Suprapubic skin (tissue), 4 donors: Measurements from ENCODE around the gene GSC. TPM values are rescaled to one million over a fixed set of nuclear protein-coding genes. Genes with fewer than 3 reads are reported as not detected.
"Not testable (repeated sequence)": the region's sequence is repeated elsewhere in the genome, so short reads cannot be mapped to it uniquely, and the experiment has no call there.

Experiments used
- DNase-seq, 2 donors: peaks; one replicate each; pipeline ENCODE4 v3.0.0-alpha.2; 2019; ENCODE audit warnings: low spot score in 2 of 2
- H3K27ac ChIP-seq: fragments of 200-600 bp; sonication (generic); one replicate; pipeline ENCODE4 v1.5.1; 2019
- H3K27me3 ChIP-seq: fragments of 200-600 bp; sonication (generic); one replicate; pipeline ENCODE4 v1.5.1; 2019
- H3K36me3 ChIP-seq: fragments of 200-600 bp; sonication (generic); one replicate; pipeline ENCODE4 v1.5.1; 2019
- H3K4me1 ChIP-seq: fragments of 200-600 bp; sonication (generic); one replicate; pipeline ENCODE4 v1.5.1; 2019
- H3K4me3 ChIP-seq: fragments of 200-600 bp; sonication (generic); one replicate; pipeline ENCODE4 v1.5.1; 2019; ENCODE audit warnings: mild to moderate bottlenecking
- H3K9me3 ChIP-seq: fragments of 200-600 bp; sonication (generic); one replicate; pipeline ENCODE4 v1.5.1; 2019
- CTCF ChIP-seq, 2 donors: fragments of 200-600 bp in 1 of 2; fragments of 450-650 bp in 1 of 2; sonication (generic) in 1 of 2; IDR thresholded peaks; one replicate each; pipeline ENCODE4 v1.5.1; 2016 to 2019; ENCODE audit warnings: antibody characterized with exemption in 2 of 2, mild to moderate bottlenecking in 1 of 2, moderate library complexity in 1 of 2
- EP300 ChIP-seq: sonication (generic); formaldehyde crosslinking; IDR thresholded peaks from one replicate; pipeline ENCODE4 v1.6.1; 2017; ENCODE audit warnings: antibody characterized with exemption
- POLR2A ChIP-seq, 2 donors: fragments of 450-650 bp; IDR thresholded peaks; one replicate each; pipeline ENCODE4 v1.6.1; 2017; ENCODE audit warnings: antibody characterized with exemption in 2 of 2, mild to moderate bottlenecking in 2 of 2, moderate library complexity in 2 of 2
- POLR2AphosphoS5 ChIP-seq, 3 donors: sonication (generic); formaldehyde crosslinking; IDR thresholded peaks; one replicate each; pipeline ENCODE4 v1.6.1; 2017; ENCODE audit warnings: antibody characterized with exemption in 3 of 3
- WGBS: methylation state at CpG from one replicate; pipeline ENCODE4 v1.1.5; 2018; 5-methylcytosine and 5-hydroxymethylcytosine counted together
- total RNA-seq, 4 donors: library from RNA; depleted of rRNA; stranded (reverse); fragments of >200 nt; gene quantifications; one replicate each; pipeline ENCODE4 v1.1.0, GENCODE V29; 2016

Gene GSC
- 1 to 10 TPM in 1 of 4 donors, not detected in 3; 1.6 TPM for total RNA-seq

GRCh38 chr14:94769391-94770250 lies at the start of gene GSC:
Gene GSC, minus strand, starts transcription at chr14:94770113. Its CDS starts 98 bp downstream, at chr14:94770015.
- Histone ChIP-seq H3K27me3 (peaks cover 97% of the 10 kb centered on the region), H3K4me3 (peak within 1 kb of the TSS; percentile 57), H3K36me3 (no peaks in the 10 kb centered on the region), H3K27ac (no peak within 1 kb of the TSS), H3K4me1 (peaks cover 29% of the 10 kb centered on the region), H3K9me3 (no peaks in the 10 kb centered on the region)
- DNase-seq, result no peak
- 1% methylated on average over 28 of the region's 96 CpGs for WGBS
- TF ChIP-seq POLR2A (IDR thresholded peaks at IDR 0.05) (no peak), CTCF (IDR thresholded peaks at IDR 0.05) (no peak), EP300 (no peak)

- no peaks in the 10 kb centered on the region for H3K9me3 ChIP-seq
- WGBS, result 100% methylated on average over 1 of the region's 3 CpGs
- H3K4me1 ChIP-seq, result no peaks in the 10 kb centered on the region
- no peak for DNase-seq
- H3K27ac ChIP-seq, result no peak overlapping the region
- no peak overlapping the region for H3K4me3 ChIP-seq
- H3K27me3 ChIP-seq, result peaks cover 13% of the 10 kb centered on the region
- no peaks in the 10 kb centered on the region for H3K36me3 ChIP-seq
- TF ChIP-seq POLR2AphosphoS5 (IDR thresholded peaks at IDR 0.05) (no peak), POLR2A (IDR thresholded peaks at IDR 0.05) (no peak)
Observed at GRCh38 chr14:94819531-94819930, 49.6 kb upstream of the GSC start.

- TF ChIP-seq POLR2A (IDR thresholded peaks at IDR 0.05) (no peak), POLR2AphosphoS5 (IDR thresholded peaks at IDR 0.05) (no peak), CTCF (IDR thresholded peaks at IDR 0.05) (no peak), EP300 (no peak)
- no peak overlapping the region for H3K27ac ChIP-seq
- peaks cover 3% of the 10 kb centered on the region for H3K27me3 ChIP-seq
- no peak overlapping the region for H3K4me3 ChIP-seq
- H3K36me3 ChIP-seq, result no peaks in the 10 kb centered on the region
- H3K9me3 ChIP-seq, result no peaks in the 10 kb centered on the region
- H3K4me1 ChIP-seq, result no peaks in the 10 kb centered on the region
- no peak for DNase-seq
- 30% methylated on average over 6 of the region's 6 CpGs for WGBS
Observed at GRCh38 chr14:94816113-94816512, 46.2 kb upstream of the GSC start.

- Histone ChIP-seq H3K27me3 (no peaks in the 10 kb centered on the region), H3K27ac (no peak overlapping the region), H3K36me3 (no peaks in the 10 kb centered on the region), H3K9me3 (no peaks in the 10 kb centered on the region), H3K4me3 (no peak overlapping the region), H3K4me1 (peaks cover 4% of the 10 kb centered on the region)
- no peak for TF ChIP-seq CTCF (IDR thresholded peaks at IDR 0.05)
- no peak for TF ChIP-seq POLR2AphosphoS5 (IDR thresholded peaks at IDR 0.05)
- TF ChIP-seq EP300, result no peak
- TF ChIP-seq POLR2A (IDR thresholded peaks at IDR 0.05), result no peak
- no peak for DNase-seq
- WGBS, result 37% methylated on average over 5 of the region's 5 CpGs
Observed at GRCh38 chr14:94805680-94806288, 35.9 kb upstream of the GSC start.

GRCh38 chr14:94801225-94801624 lies 31.3 kb upstream of the GSC start:
- Histone ChIP-seq H3K4me1 (peaks cover 4% of the 10 kb centered on the region), H3K27me3 (no peaks in the 10 kb centered on the region), H3K27ac (no peak overlapping the region), H3K4me3 (no peak overlapping the region), H3K36me3 (no peaks in the 10 kb centered on the region), H3K9me3 (no peaks in the 10 kb centered on the region)
- no peak for TF ChIP-seq POLR2AphosphoS5 (IDR thresholded peaks at IDR 0.05)
- no peak for TF ChIP-seq CTCF (IDR thresholded peaks at IDR 0.05)
- no peak for TF ChIP-seq POLR2A (IDR thresholded peaks at IDR 0.05)
- TF ChIP-seq EP300, result no peak
- 91% methylated on average over 5 of the region's 8 CpGs for WGBS
- no peak for DNase-seq

- not testable (repeated sequence) for H3K27me3 ChIP-seq, H3K4me3 ChIP-seq, H3K4me1 ChIP-seq, H3K9me3 ChIP-seq, DNase-seq, H3K36me3 ChIP-seq, H3K27ac ChIP-seq
- 86% methylated on average over 9 of the region's 9 CpGs for WGBS
Observed at GRCh38 chr14:94800764-94801163, 30.9 kb upstream of the GSC start.
